SHP77 treated with DMSO at 0.1 percent for 48 hours (cell line): Measurements from ENCODE around the gene FUOM.

ENCODE experiments used
- DNase-seq: peaks from one replicate; lab custom pipeline; 2025; lab: John Stamatoyannopoulos, UW

Gene FUOM

DNA sequence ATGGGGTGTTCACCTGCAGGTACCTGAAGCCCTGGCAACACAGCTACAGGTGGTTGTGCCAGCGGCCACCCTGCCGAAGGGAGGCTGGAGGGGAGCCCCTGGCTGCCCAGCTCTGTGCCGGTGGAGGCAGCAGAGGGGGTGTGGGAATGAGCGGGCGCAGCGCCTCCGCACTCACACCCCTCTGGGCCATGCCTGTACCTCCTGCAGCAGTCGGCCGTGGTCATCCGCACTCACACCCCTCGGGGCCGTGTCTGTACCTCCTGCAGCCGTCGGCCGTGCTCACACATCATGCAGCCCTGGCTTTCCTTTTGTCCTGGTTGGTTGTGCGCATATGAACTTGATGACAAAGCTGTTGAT, 47.4 kb downstream of the FUOM start:
- no peak for DNase-seq

DNA sequence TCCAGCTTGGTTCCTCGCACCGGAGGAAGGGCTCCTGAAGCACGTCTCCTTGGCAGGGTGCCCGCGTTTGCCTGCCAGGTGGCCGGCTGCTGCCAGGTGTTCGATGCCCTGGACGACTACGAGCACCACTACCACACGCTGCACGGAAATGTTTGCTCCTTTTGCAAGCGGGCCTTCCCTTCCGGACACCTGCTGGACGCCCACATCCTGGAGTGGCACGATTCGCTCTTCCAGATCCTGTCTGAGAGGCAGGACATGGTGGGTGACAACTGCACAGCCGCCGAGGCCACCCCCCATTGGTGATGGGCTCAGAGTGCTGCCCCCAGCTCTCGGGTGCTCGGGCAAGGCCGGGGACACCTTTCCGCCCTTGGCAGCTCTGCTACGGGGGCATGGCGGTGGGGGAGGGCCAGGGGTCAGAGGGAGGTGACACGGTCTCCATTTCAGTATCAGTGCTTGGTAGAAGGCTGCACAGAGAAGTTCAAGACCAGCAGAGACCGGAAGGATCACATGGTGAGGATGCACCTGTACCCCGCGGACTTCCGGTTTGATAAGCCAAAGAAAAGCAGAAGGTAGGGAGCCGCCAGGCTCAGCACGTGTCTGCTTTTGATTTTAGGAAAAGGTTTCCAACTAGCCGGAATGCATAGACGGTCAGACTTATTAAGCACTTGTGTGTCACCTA, 48.0 kb downstream of the FUOM start:
- peak; percentile 81 for DNase-seq

- DNase-seq, result peak; percentile 30
Observed at GRCh38 chr10:133309100-133309719, 48.6 kb downstream of the FUOM start.

GRCh38 chr10:133308421-133309099, 49.3 kb downstream of the FUOM start, which contains the start of the genes TUBGCP2 and ZNF511:
Gene TUBGCP2, minus strand, starts transcription at chr10:133308872. Its CDS starts 5,931 bp downstream, at chr10:133302941.
Gene ZNF511, plus strand, starts transcription at chr10:133308914. Its CDS starts 30 bp downstream, at chr10:133308944.
- DNase-seq, result peak; percentile 37

DNA sequence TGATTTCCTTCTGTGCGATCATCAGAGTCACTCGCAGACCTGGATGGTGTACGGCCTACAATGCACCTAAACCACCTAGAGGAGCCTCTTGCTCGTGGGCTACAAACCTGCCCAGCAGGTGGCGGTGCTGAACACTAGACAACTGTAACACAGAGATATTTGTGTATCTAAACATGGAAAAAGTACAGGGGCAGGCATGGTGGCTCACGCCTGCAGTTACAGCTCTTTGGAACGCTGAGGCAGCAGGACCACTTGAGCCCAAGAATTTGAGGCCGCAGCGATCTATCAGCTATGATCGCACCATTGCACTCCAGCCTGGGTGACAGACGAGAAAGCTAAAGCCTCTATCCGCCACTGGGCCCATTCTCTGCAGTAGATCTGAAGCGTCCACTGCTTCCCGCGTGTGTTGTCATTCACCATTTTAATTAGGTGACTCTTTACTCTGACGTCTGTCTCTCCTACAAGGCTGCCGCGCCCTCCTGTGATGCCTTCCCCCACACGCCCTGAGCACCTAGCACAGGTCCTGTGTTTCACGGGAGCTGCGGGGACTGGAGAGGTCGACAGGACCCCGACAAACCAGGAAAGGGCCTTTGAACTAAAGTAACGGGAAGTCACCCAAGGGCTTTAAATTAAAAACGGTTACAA, 49.9 kb downstream of the FUOM start:
- peak; percentile 75 for DNase-seq

- DNase-seq, result no peak
Observed at GRCh38 chr10:133306941-133307379, 50.9 kb downstream of the FUOM start.

- no peak for DNase-seq
Observed at GRCh38 chr10:133306097-133306476, 51.7 kb downstream of the FUOM start.
